WI38 (cell line): ENCODE data around the gene SNTA1.
A peak's percentile ranks its signal among the peaks of the same experiment; 100 is the strongest.
"Not testable (repeated sequence)": the region's sequence is repeated elsewhere in the genome, so short reads cannot be mapped to it uniquely, and the experiment has no call there.

ENCODE experiments used
- H3K4me3 ChIP-seq: 2 replicates; pipeline ENCODE4 v1.5.1; 2011; ENCODE audit warnings: low read depth, mild to moderate bottlenecking, control low read depth, low read length
- CTCF ChIP-seq: IDR thresholded peaks from 2 replicates; pipeline ENCODE4 v1.5.1; 2012; ENCODE audit warnings: low read depth, mild to moderate bottlenecking, control low read depth, low read length

SNTA1 gene

GRCh38 chr20:33443512-33444239 is at the start of gene SNTA1:
TSS of gene SNTA1 (minus strand) at chr20:33443763. CDS start at chr20:33443620, 143 bp downstream.
- peak within 1 kb of the TSS; percentile 65 for H3K4me3 ChIP-seq
- no peak for TF ChIP-seq CTCF

- no peak for TF ChIP-seq CTCF
Observed at GRCh38 chr20:33490934-33491656, 47.5 kb upstream of the SNTA1 start.

GRCh38 chr20:33490023-33490933 is 46.7 kb upstream of the SNTA1 start, which contains the start of gene CBFA2T2:
TSS of gene CBFA2T2 (plus strand) at chr20:33490096. CDS start at chr20:33490268, 172 bp downstream.
- TF ChIP-seq CTCF: no peak
- peak within 1 kb of the TSS; percentile 73 for H3K4me3 ChIP-seq

More at GRCh38 chr20:33490934-33491656, 47.5 kb upstream of the SNTA1 start:
- H3K4me3 ChIP-seq: peak overlapping the region; percentile 73

- H3K4me3 ChIP-seq: peak overlapping the region; percentile 60
- no peak for TF ChIP-seq CTCF
Observed at GRCh38 chr20:33489495-33490022, 46.0 kb upstream of the SNTA1 start.

GRCh38 chr20:33488661-33489494 is 45.3 kb upstream of the SNTA1 start:
- H3K4me3 ChIP-seq: peak overlapping the region; percentile 60

GRCh38 chr20:33488201-33488600 is 44.6 kb upstream of the SNTA1 start:
- H3K4me3 ChIP-seq: no peak overlapping the region
- no peak for TF ChIP-seq CTCF

- not testable (repeated sequence) for H3K4me3 ChIP-seq
Observed at GRCh38 chr20:33483186-33483585, 39.6 kb upstream of the SNTA1 start.
